GM12864 (cell line): ENCODE results near the gene ARHGAP22.

Source experiments
- DNase-seq: peaks from one replicate; pipeline ENCODE4 v3.0.0-alpha.2; 2011; ENCODE audit warnings: low read depth
- H3K4me3 ChIP-seq: 2 replicates; pipeline ENCODE4 v1.5.1; 2011; ENCODE audit warnings: mild to moderate bottlenecking, low read depth, low read length, control low read depth
- CTCF ChIP-seq: IDR thresholded peaks from 2 replicates; pipeline ENCODE4 v1.5.1; 2011; ENCODE audit warnings: low read depth, mild to moderate bottlenecking, moderate library complexity, low read length, control low read depth, inconsistent platforms; ENCODE audit errors: missing control alignments

The ARHGAP22 gene

GRCh38 chr10:48466611-48467240, 138.1 kb downstream of the ARHGAP22 start:
- no peak for DNase-seq
- no peak overlapping the region for H3K4me3 ChIP-seq
- TF ChIP-seq CTCF = no peak

GRCh38 chr10:48465860-48466521, 138.9 kb downstream of the ARHGAP22 start:
- H3K4me3 ChIP-seq = no peak overlapping the region
- TF ChIP-seq CTCF = no peak
- DNase-seq = no peak

- no peak for TF ChIP-seq CTCF
- no peak overlapping the region for H3K4me3 ChIP-seq
- DNase-seq = no peak
Observed at GRCh38 chr10:48464871-48465736, 139.8 kb downstream of the ARHGAP22 start.

- no peak overlapping the region for H3K4me3 ChIP-seq
- DNase-seq = no peak
- TF ChIP-seq CTCF = no peak
Observed at GRCh38 chr10:48464121-48464870, 140.6 kb downstream of the ARHGAP22 start.

- no peak overlapping the region for H3K4me3 ChIP-seq
- TF ChIP-seq CTCF = no peak
- DNase-seq = no peak
Observed at GRCh38 chr10:48463318-48464003, 141.4 kb downstream of the ARHGAP22 start.

- no peak for DNase-seq
- H3K4me3 ChIP-seq = no peak overlapping the region
- TF ChIP-seq CTCF = no peak
Observed at GRCh38 chr10:48462482-48463020, 142.3 kb downstream of the ARHGAP22 start.
